HG02642 (cell line): ENCODE measurements around the gene PRAME.
"Not testable (repeated sequence)": the region's sequence is repeated elsewhere in the genome, so short reads cannot be mapped to it uniquely, and the experiment has no call there.

Experiments
- ATAC-seq: cut with Tn5 transposase; IDR thresholded peaks from one replicate; pipeline ENCODE4 v1.9.1; 2021; ENCODE audit warnings: mild to moderate bottlenecking; ENCODE audit not compliant: unreplicated experiment, poor library complexity

Gene PRAME

DNA sequence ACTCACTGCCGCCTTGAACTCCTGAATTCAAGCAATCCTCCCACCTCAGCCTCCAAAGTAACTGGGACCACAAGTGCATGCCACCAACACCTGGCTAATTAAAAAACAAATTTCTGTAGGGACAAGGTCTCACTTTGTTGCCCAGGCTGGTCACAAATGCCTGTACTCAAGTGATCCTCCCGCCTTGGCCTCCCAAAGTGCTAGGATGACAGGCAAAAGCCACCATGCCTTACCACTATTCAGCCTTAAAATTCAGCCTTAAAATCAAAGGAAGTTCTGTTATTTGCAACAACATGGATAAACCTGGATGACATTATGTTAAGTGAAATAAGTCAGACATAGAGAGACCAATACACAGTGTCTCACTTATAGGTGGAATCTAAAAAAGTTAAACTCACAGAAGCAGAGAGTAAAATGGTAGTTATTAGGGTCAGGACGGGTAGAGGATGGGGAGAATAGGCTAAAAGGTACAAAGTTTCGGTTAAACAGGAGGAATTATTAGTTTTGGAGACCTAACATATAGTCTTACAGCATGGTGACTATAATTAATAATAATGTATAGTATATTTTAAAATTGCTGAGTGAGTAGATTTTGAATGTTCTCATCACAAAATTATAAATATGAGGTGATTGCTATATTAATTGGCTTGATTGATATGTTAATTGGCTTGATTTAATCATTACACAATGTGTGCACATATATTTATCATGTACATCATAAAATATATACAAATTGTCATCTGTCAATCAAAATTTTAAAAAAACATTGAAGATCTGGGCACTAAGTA, 32.7 kb downstream of the PRAME start:
- no peak for ATAC-seq

DNA sequence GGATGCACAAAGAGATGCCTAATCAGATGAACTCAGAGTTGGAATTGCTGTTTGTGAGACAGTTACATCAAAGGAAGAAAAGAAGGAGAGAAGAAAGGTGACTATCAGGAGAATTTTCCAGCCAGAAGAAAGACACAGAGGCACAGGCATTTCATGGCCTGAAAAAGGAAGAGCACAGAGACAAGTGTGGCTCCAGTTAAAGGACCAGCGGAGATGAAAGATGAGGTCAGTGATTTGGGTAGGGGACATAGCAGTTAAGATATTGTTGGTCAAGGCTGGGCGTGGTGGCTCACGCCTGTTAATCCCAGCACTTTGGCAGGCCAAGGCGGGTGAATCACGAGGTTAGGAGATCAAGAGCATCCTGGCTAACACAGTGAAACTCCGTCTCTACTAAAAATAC, 35.6 kb downstream of the PRAME start:
- ATAC-seq = no peak

DNA sequence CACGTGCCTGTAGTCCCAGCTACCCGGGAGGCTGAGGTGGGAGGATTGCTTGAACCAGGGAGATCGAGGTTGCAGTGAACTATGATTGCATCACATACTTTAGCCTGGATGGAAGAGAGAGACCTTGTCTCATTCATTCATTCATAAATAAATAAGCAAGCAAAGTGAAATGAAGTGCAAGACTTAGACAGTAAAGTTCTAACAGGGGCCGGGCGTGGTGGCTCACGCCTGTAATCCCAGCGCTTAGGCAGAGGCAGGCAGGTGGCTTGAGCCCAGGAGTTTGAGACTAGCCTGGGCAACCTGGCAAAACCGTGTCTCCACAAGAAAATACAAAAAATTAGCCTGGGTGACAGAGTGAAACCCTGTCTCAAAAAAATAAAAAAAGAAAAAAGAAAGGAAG, 37.4 kb downstream of the PRAME start:
- ATAC-seq = no peak

DNA sequence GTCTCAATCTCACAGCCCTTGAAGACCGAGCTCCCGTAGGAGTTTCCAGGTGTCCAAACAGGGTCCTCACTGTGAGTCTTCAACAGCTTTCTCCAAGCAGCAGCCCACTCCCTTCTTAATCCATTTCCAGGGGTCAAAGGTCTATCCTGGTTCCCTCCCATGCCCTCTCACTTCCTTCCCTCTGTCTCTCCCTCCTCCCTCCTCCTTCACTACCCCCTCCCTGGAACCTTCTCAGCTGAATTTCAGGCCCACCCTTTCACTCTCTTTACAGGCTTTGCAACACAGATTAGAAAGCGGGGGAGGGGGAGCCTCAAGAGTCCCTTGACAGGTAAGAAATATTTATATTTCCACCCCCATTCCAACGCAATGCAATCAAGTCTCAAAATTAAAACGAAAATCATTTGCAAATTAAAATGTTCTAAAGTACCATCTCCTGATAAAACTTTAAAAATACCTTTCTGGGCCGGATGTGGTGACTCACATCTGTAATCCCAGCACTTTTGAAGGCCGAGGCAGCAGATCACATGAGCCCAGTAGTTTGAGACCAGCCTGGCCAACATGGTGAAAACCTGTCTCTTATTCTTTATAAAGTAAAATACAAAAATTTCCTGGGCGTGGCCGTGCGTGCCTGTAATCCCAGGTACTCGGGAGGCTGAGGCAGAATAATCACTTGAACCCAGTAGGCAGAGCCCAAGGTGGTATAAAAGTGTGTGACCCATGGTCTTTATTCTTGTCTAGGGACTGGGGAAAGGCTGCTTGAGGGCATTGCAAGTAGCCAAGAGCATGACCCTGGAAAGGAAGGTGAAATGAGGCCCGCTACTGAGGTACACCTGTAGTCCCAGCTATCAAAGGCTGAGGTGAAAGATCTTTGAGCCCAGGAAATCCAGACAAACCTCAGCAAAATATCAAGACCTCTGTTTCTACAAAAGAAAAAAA, 38.1 kb downstream of the PRAME start:
- ATAC-seq = no peak

DNA sequence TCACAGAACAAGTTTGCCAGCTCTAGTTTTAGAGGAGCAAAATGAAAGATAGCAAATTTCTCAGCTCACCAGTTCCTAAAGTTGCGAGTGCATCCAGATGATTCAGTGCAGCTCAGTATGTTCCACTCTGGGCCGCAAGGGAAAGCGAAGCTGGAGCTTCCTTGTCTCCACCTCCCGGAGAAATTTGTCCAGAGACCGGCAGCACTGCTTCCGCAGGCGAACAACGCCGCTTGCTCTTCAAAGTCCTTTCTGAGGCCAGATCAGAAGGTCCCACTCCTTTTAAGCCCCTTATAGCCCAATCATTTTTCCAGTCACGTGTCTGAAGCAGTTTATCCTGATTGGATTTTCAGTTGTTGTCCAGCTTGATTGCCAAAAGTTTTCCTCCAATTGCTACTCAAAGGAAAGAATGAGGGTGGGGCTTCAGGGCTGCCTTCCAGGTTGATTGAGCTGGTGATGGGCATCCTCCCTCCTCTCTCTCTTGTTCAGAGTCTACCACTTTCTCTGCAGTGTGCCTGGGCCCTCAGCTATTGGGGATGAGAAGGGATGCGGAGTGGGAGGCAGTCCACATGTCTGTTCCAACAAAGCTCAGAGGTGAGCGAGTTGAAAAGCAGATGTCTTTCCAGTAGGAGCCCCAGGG, 38.9 kb downstream of the PRAME start, which contains the start of gene ZNF280A:
Gene ZNF280A (minus strand): TSS at position 251 of the 637 bp plus-strand sequence. CDS start 4,640 bp downstream, outside the sequence.
- no peak for ATAC-seq

DNA sequence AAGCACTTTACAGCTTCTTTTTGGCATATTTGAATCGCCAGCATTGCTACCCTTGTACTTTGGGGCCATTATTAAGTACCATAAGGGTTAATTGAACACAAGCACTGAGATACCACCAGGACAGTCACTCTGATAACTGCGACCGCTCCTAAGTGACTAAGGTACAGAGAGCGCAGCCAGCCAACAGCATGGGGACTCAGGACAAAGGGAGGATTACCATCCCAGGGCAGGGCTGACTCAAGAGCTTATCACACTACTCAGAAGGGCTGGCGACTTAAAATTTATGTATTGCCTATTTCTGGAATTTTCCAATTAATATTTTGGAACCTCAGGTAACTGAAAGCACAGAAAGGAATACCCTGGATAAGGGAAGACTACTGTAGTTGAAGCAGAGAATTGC, 39.5 kb downstream of the PRAME start:
- ATAC-seq = no peak

DNA sequence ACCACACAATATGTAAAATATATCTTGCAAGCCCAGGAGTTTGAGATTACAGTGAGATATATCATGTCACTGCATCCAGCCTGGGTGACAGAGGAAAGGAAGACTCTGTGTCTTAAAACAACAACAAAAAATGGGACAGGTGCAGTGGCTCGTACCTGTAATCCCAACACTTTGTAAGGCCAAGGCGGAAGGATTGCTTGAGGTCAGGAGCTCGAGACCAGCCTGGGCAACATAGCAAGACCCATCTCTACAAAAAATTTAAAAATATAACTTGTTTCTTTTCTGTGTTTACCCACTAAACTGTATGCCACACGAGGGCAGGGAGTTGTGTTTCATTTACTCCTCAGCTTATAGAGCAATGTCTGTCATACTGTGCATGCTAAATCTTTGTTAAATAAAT, 42.1 kb downstream of the PRAME start:
- ATAC-seq = no peak

DNA sequence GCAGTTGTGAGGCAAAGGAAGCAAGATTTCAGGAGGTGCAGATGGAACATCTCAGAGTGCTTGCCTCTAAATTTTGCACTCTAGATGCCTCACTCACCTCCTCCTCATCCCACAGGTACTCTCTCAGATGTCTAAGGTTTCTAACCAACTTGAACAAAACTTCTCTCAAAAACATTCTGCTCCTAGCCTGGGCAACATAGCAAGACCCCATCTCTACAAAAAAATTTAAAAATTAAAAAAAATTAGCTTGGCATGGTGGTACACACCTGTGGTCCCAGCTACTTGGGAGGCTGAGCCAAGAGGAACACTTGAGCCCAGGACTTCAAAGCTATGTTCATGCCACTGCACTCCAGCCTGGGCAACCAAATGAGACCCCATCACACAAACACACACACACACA, 43.2 kb downstream of the PRAME start:
- ATAC-seq = no peak

DNA sequence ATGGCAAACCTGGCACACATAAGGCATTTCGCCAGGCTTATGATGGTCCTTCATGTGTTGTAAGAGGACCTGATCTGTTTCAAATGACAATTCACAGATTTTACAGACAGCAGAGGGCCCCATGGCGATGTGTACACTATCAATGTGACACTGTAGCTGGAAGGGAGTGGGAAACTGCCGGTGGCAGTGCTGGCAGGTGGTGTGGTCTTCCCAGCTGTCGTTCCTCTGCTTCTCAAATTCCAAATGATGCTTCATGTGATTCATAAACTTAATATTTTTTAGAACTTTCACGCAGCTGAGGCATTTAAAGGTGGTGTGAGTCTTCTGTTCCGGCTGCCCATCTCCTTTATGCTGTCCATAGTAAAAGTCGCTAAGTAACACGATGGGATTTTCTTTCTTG, 44.6 kb downstream of the PRAME start:
- ATAC-seq = not testable (repeated sequence)

DNA sequence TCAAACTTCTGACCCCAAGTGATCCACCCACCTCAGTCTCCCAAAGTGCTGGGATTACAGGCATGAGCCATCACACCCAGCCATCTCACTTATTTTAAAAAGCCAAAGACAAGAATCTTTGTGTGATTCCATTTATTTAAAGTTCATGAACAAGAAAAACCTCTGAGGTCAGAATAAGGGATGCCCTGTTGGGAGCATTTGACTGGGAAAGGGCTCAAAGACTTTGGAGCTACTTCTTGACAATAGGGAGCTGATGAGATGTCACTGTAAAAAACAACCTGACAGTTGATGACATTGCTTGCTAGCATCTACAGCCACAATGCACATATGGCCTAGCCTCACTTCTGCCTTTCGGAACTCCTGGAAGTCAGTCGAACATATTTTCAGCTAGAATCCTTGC, 45.4 kb downstream of the PRAME start:
- ATAC-seq = no peak

DNA sequence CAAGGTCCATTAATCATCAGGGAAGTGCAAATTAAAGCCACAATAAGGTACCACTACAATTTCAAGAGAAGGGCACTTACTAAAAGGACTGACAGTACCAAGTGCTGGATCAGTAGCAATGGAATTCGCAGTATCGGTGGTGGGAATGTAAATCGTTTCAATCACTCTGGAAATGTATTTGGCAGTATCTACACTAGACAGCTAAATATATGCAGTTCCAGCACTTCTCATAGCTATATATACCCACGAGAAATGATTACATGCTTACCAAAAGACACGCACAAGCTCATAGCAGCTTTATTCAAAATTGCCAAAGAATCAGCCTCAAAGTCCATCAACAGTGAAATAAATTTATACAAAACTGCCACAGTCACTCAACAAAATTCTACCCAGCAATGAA, 46.1 kb downstream of the PRAME start:
- ATAC-seq = no peak

DNA sequence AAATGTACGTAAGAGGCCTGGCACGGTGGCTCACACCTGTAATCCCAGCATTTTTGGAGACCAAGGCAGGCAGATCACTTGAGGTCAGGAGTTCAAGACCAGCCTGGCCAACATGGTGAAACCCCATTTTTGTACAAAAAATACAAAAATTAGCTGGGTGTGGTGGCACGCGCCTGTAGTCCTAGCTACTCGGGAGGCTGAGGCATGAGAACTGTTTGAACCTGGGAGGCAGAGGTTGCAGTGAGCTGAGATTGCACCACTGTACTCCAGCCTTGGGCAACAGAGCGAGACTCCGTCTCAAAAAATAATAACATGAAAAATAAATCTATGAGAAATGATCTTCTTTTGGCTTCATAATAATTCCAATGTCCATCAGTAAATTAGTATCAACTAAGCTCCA, 48.2 kb downstream of the PRAME start:
- not testable (repeated sequence) for ATAC-seq

DNA sequence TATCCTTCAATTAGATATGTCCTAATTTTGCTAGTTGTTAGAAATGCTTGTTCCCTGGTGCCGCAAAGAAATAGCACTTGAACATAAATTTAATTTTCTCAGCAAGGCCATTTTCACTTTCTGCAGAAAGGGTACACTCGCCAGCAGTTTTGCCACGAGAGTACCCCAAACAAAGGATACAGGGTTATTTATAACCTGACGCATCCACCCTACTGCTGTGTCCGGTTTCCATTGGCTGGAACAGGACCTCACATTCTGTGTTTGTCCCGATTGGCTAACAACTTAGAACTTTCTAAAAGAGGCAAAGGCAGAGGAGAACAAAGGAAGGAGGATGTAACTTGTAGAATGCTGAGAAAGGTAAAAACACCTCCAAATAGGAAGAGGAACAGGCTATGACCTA, 49.2 kb downstream of the PRAME start:
- ATAC-seq = not testable (repeated sequence)

DNA sequence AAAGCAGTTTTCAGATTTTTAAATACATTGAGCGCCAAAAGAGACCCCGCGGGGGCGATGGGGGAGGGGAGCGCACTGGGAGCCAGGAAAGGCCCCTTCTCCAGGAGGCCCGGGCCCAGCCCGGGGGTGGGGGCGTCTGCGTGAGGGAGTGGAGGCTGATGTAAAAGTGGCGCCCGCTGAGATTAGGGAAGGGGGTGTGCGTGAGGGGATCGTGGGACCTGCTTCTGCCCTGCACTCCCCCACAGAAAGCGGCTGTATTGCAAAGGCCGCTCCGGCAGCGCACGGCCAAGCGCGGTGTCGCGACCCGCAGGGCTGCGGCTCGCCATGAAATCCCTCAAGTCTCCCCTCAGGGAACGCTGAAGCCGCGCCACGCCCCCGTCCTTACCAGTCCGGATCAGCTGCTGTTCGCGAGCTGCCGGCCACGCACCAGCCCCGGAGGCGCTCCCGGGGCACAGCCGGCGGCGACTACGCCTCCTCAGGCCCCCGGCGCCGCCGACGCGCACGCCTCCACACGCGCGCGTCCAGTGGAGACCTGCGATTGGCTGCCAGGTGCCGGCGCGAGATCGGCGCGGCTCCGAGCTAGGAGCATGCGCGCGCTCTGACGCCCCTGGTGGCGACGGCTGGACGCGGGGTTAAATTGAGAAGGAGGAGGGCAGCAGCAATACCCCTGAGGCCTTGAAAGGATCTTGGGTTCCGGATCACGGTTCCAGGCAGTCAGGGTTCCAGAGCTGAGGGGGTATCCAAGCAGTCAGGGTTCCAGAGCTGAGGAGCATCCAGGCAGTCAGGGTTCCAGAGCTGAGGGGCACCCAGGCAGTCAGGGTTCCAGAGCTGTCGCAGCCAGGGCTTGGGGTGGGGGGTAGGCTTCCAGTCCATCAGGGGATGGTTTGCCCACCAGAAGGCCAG, 50.5 kb downstream of the PRAME start, which contains the start of gene ZNF280B:
Gene ZNF280B (minus strand): TSS at position 469 of the 903 bp plus-strand sequence. CDS start 19,344 bp downstream, outside the sequence.
- peak; percentile 97 for ATAC-seq

DNA sequence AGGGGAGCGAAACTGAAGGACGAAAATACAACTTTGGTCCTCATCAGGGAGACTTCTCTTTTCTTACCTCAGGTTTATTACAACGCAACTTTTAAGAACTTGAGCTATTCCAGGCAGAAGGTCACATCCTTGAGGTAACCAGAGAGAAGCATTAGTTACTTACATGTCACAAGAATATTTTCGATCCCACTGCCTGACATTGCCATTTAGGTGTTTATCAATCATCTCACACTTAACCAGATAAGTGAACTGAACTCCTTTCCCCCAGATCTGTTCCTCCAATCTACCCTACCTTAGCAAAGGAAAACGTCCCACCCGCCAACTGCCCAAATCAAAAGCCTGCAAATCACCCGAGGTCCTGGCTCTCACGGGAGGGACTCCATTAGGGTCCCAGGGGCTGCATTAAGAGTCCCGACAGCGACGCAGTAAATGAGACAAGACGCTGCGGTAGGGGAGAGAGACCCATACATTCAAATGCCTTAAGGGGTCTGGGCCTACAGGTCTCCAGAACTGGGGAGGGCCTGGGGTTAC, 51.3 kb downstream of the PRAME start:
- no peak for ATAC-seq

DNA sequence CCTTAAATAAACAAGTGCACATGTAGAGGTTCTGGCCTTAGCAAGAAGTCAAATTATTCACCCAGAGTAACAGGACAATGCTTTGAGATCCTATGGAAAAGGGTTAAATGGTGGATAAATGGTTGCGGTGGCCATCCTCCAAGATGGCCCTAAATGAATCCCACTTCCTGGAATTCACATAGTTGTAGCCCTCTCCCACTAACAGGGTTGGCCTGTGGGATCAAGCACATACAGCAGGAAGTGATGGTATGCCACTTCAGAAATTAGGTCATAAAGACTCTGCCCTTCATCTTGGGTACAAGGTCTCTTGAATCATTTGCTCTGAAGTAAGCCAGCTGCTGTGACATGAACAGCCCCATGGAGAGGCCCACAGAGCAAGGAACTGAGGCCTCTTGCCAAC, 52.3 kb downstream of the PRAME start:
- ATAC-seq = no peak

DNA sequence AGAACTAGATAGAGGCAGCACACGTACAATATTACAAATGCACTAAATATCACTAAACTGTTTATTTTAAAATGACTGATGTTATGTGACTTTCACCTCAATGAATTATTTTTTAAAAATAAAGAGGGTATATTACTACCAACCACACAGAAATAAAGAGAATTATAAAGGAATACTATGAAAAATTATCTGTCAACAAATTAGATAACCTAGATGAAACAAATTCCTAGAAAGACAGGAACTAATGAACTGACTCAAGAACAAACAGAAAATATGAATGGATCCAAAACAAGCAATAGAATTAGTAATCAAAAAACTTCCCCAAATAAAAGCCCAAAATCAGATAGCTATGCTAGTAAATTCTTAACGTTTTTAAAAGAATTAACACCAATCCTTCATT, 60.8 kb downstream of the PRAME start:
- no peak for ATAC-seq
